GM18499 (cell line): Measurements from ENCODE around the gene C13orf46.
"Not testable (repeated sequence)": the region's sequence is repeated elsewhere in the genome, so short reads cannot be mapped to it uniquely, and the experiment has no call there.

Source experiments
- ATAC-seq: cut with Tn5 transposase; IDR thresholded peaks from one replicate; pipeline ENCODE4 v1.9.1; 2021; ENCODE audit warnings: moderate number of reproducible peaks; ENCODE audit not compliant: insufficient read depth, unreplicated experiment

C13orf46 gene

GRCh38 chr13:113915786-113916329, 58.0 kb downstream of the C13orf46 start:
- no peak for ATAC-seq

DNA sequence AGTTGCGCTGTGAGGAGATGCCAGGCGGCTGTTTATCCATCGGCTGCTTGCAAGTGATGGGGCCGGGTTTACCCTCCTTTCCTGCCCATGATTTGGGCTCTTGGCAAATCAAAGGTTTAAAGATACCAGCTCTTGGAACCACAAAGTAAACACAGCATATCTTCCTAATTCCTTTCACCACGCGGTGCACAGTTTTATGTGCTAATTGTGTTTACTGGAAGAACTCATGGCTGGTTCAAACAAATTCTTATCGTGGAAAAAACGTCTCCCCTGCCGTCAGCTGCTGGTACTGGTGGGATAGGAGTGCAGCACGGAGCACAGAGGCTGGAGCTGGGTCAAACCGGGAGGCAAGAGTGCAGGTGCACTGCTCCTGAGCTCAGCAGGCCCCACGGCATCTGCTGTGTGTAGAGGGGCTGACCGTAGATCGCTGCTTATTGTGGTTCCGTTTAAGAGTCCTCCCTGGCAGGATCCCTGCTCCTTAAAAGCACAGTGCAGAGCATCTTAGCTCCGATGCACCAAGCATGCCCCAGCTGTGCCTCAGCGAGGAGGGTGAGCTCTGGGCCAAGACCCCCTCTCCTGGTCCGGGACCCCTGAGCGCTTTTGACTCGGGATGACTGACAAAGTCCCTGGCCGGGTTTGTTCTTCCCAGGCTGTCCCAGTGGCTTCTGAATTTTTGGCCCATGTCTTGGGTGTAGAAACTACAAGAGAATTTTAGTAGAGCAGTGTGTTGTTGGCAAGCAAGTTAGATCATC, 58.7 kb downstream of the C13orf46 start:
- ATAC-seq, result no peak

DNA sequence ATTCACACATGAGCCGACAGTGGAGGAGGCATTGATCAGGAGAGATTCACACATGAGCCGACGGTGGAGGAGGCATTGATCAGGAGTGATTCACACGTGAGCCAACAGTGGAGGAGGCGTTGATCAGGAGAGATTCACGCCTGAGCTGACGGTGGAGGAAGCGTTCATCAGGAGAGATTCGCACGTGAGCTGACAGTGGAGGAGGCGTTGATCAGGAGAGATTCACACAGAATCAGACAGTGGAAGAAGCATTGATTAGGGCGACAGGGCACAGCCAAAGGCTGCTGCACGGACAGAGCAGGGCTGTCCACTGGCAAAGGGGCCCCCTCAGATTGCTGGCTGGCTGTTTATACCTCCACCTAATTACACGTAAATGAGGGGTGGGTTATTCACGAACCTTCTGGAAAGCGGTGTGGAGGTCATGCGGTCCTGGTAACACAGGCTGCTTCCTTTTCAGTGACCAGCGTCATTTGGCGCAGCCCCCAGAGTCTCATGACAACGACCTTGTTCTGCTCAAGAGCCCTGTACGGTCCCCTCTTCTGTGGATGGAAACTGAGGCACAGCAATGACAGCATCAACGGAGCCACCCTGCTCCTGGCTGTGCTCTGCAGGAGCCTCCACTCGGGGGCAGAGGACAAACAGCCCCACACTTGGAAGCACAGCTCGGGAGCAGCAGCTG, 59.4 kb downstream of the C13orf46 start:
- ATAC-seq, result no peak

DNA sequence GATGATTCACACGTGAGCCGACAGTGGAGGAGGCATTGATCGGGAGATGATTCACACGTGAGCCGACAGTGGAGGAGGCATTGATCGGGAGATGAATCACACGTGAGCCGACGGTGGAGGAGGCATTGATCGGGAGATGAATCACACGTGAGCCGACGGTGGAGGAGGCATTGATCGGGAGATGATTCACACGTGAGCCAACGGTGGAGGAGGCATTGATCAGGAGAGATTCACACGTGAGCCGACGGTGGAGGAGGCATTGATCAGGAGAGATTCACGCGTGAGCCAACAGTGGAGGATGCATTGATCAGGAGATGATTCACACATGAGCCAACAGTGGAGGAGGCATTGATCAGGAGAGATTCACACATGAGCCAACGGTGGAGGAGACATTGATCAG, 60.0 kb downstream of the C13orf46 start:
- ATAC-seq, result not testable (repeated sequence)

GRCh38 chr13:113913408-113913807, 60.5 kb downstream of the C13orf46 start:
- not testable (repeated sequence) for ATAC-seq

- no peak for ATAC-seq
Measured at GRCh38 chr13:113912596-113912995, 61.3 kb downstream of the C13orf46 start.

GRCh38 chr13:113907635-113908617, 66.0 kb downstream of the C13orf46 start:
- no peak for ATAC-seq

DNA sequence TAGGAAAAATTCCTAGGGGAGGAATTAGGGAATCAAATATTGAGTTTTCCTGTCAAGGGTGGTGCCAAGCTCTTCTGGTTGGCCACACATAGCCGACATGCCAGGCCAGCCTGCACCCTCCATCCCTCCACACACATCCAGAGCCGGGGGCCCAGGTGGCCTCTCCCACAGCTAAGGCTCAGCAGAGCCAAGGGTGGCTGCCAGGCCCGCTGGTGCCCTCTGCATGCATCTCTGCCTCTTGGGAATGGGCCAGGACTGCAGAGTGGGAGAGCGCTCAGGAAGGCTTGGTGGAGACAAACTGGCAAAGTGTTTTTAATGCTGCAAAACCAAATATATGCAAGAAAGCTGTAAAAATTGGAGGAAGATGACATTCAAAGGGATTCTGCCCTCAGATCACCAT, 67.3 kb downstream of the C13orf46 start:
- no peak for ATAC-seq

- ATAC-seq, result no peak
Measured at GRCh38 chr13:113905942-113906341, 67.9 kb downstream of the C13orf46 start.

GRCh38 chr13:113905018-113905417, 68.9 kb downstream of the C13orf46 start:
- ATAC-seq, result no peak

- ATAC-seq, result no peak
Measured at GRCh38 chr13:113904411-113904810, 69.5 kb downstream of the C13orf46 start.

DNA sequence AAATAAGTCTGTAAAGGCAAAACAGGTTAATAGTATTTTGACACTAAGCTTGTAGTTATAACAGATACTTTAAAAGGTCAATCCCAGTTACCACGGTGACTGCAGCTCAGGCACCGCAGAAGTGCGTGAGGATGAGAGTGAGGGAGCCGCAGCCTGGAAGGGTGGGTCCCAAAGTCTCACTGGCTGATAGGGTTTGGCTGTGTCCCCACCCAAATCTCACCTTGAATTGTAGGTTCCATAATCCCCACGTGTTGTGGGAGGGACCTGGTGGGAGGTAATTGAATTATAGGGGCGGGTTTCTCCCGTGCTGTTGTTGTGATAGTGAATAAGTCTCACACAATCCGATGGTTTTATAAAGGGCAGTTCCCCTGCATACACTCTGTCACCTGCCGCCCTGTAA, 70.0 kb downstream of the C13orf46 start:
- no peak for ATAC-seq
